HG03135 (cell line): ENCODE data around the gene IFNL4.
"Not testable (repeated sequence)": the region's sequence is repeated elsewhere in the genome, so short reads cannot be mapped to it uniquely, and the experiment has no call there.

ENCODE experiments used
- ATAC-seq: cut with Tn5 transposase; IDR thresholded peaks from one replicate; pipeline ENCODE4 v1.9.1; 2021; ENCODE audit warnings: mild to moderate bottlenecking, moderate library complexity; ENCODE audit not compliant: unreplicated experiment

IFNL4 gene

GRCh38 chr19:39230096-39230764 is 18.4 kb downstream of the IFNL4 start:
- ATAC-seq = no peak

- ATAC-seq = no peak
Observed at GRCh38 chr19:39224910-39225309, 23.7 kb downstream of the IFNL4 start.

- ATAC-seq = no peak
Observed at GRCh38 chr19:39223703-39224279, 24.9 kb downstream of the IFNL4 start.

- ATAC-seq = not testable (repeated sequence)
Observed at GRCh38 chr19:39219108-39219507, 29.5 kb downstream of the IFNL4 start.

- no peak for ATAC-seq
Observed at GRCh38 chr19:39218230-39219007, 30.2 kb downstream of the IFNL4 start.

GRCh38 chr19:39217094-39217493 is 31.6 kb downstream of the IFNL4 start:
- ATAC-seq = no peak

GRCh38 chr19:39215323-39215722 is 33.3 kb downstream of the IFNL4 start:
- not testable (repeated sequence) for ATAC-seq

- no peak for ATAC-seq
Observed at GRCh38 chr19:39212375-39212742, 36.3 kb downstream of the IFNL4 start.

GRCh38 chr19:39211731-39212374 is 36.8 kb downstream of the IFNL4 start:
- ATAC-seq = no peak

- no peak for ATAC-seq
Observed at GRCh38 chr19:39209196-39209595, 39.5 kb downstream of the IFNL4 start.

GRCh38 chr19:39208175-39208795 is 40.4 kb downstream of the IFNL4 start:
- ATAC-seq = no peak

- no peak for ATAC-seq
Observed at GRCh38 chr19:39207293-39207836, 41.3 kb downstream of the IFNL4 start.

GRCh38 chr19:39206122-39206521 is 42.5 kb downstream of the IFNL4 start:
- ATAC-seq = no peak

- ATAC-seq = no peak
Observed at GRCh38 chr19:39205449-39205764, 43.2 kb downstream of the IFNL4 start.

GRCh38 chr19:39203372-39204341 is 45.0 kb downstream of the IFNL4 start, which contains the start of gene SYCN:
SYCN (minus strand) TSS chr19:39204263; CDS start chr19:39204254, 9 bp downstream.
- ATAC-seq = no peak

GRCh38 chr19:39202998-39203355 is 45.7 kb downstream of the IFNL4 start:
- ATAC-seq = no peak

GRCh38 chr19:39200803-39201115 is 47.9 kb downstream of the IFNL4 start:
- no peak for ATAC-seq

- ATAC-seq = no peak
Observed at GRCh38 chr19:39200066-39200802, 48.4 kb downstream of the IFNL4 start.

- no peak for ATAC-seq
Observed at GRCh38 chr19:39199025-39199424, 49.6 kb downstream of the IFNL4 start.
